Thymus (tissue), 11 donors: ENCODE measurements around the gene TRIM52. TPM values are rescaled to one million over a fixed set of nuclear protein-coding genes. Genes with fewer than 3 reads are reported as not detected.

Experiments used
- DNase-seq, 9 donors: peaks; one replicate each; pipeline ENCODE4 v3.0.0-alpha.2; 2013; ENCODE audit warnings: low spot score in 9 of 9, low read depth in 6 of 9, missing footprints in 1 of 9
- H3K27ac ChIP-seq, 2 donors: one replicate each; pipeline ENCODE4 v1.5.1; 2013; ENCODE audit warnings: control low read depth in 1 of 2, low read depth in 1 of 2, low read length in 1 of 2, mild to moderate bottlenecking in 1 of 2, moderate library complexity in 1 of 2
- H3K27me3 ChIP-seq, 2 donors: one replicate each; pipeline ENCODE4 v1.5.1; 2013; ENCODE audit warnings: low read length in 1 of 2; ENCODE audit not compliant: control insufficient read depth in 2 of 2, insufficient read depth in 1 of 2
- H3K36me3 ChIP-seq, 2 donors: one replicate each; pipeline ENCODE4 v1.5.1; 2013; ENCODE audit warnings: low read length in 1 of 2, mild to moderate bottlenecking in 1 of 2, moderate library complexity in 1 of 2; ENCODE audit not compliant: control insufficient read depth in 2 of 2, insufficient read depth in 2 of 2
- H3K4me1 ChIP-seq, 2 donors: one replicate each; pipeline ENCODE4 v1.5.1; 2013; ENCODE audit warnings: low read length in 2 of 2; ENCODE audit not compliant: control insufficient read depth in 2 of 2, insufficient read depth in 2 of 2
- H3K4me3 ChIP-seq, 2 donors: one replicate each; pipeline ENCODE4 v1.5.1; 2013; ENCODE audit warnings: low read length in 2 of 2, control low read depth in 1 of 2, mild to moderate bottlenecking in 1 of 2
- H3K9me3 ChIP-seq, 2 donors: one replicate each; pipeline ENCODE4 v1.5.1; 2013; ENCODE audit warnings: low read length in 1 of 2, mild to moderate bottlenecking in 1 of 2; ENCODE audit not compliant: control insufficient read depth in 2 of 2, insufficient read depth in 1 of 2
- WGBS: extraction: QIAGEN DNeasy Blood & Tissue Kit; methylation state at CpG from one replicate; pipeline ENCODE4 v1.1.7; 2013; 5-methylcytosine and 5-hydroxymethylcytosine counted together
- polyA plus RNA-seq: library from polyadenylated mRNA; stranded (reverse); fragments of 200-250 nt; gene quantifications from one replicate; pipeline ENCODE4 v1.2.3, GENCODE V29; 2013
- total RNA-seq: library from RNA; stranded (reverse); fragments of 120-200 nt; gene quantifications from one replicate; pipeline ENCODE4 v1.2.4, GENCODE V29; 2013
- donor health status: healthy.

The TRIM52 gene
- total and polyA plus RNA-seq, 2 donors: 10.7 to 35.2 TPM

GRCh38 chr5:181236954-181237641 lies 23.8 kb downstream of the TRIM52 start:
- H3K4me1 ChIP-seq: peaks cover 9 to 20% of the 10 kb centered on the region in 2 donors
- H3K36me3 ChIP-seq: peaks cover 97 to 98% of the 10 kb centered on the region in 2 donors
- no peak overlapping the region for H3K4me3 ChIP-seq
- WGBS: 96% methylated on average over 10 of the region's 10 CpGs
- H3K27me3 ChIP-seq: no peaks in the 10 kb centered on the region
- no peak for DNase-seq
- H3K9me3 ChIP-seq: no peaks in the 10 kb centered on the region
- H3K27ac ChIP-seq: no peak overlapping the region

- no peak for DNase-seq
- Histone ChIP-seq H3K27ac (no peak overlapping the region), H3K27me3 (no peaks in the 10 kb centered on the region), H3K36me3 (peaks cover 93 to 97% of the 10 kb centered on the region in 2 donors), H3K4me3 (no peak overlapping the region), H3K4me1 (peaks cover 3 to 17% of the 10 kb centered on the region in 2 donors), H3K9me3 (no peaks in the 10 kb centered on the region)
- 96% methylated on average over 6 of the region's 6 CpGs for WGBS
Measured at GRCh38 chr5:181236471-181236870, 24.5 kb downstream of the TRIM52 start.

- no peak for DNase-seq
- 77% methylated on average over 5 of the region's 5 CpGs for WGBS
- peaks cover 91 to 97% of the 10 kb centered on the region in 2 donors for H3K36me3 ChIP-seq
- H3K4me3 ChIP-seq: no peak overlapping the region
- peak overlapping the region in 1 of 2 donors; percentile 24 for H3K27ac ChIP-seq
- H3K27me3 ChIP-seq: no peaks in the 10 kb centered on the region
- peaks cover 0 to 2% of the 10 kb centered on the region in 2 donors for H3K9me3 ChIP-seq
- peaks cover 7 to 17% of the 10 kb centered on the region in 2 donors for H3K4me1 ChIP-seq
Measured at GRCh38 chr5:181235689-181236366, 25.1 kb downstream of the TRIM52 start.

- Histone ChIP-seq H3K27ac (peak overlapping the region in 1 of 2 donors; percentile 24), H3K36me3 (peaks cover 87 to 95% of the 10 kb centered on the region in 2 donors), H3K9me3 (peaks cover 0 to 2% of the 10 kb centered on the region in 2 donors), H3K4me1 (peaks cover 8 to 23% of the 10 kb centered on the region in 2 donors), H3K4me3 (no peak overlapping the region), H3K27me3 (no peaks in the 10 kb centered on the region)
- DNase-seq: no peak
- WGBS: 95% methylated on average over 5 of the region's 5 CpGs
Measured at GRCh38 chr5:181235323-181235688, 25.6 kb downstream of the TRIM52 start.

GRCh38 chr5:181234455-181235306 lies 26.3 kb downstream of the TRIM52 start:
- Histone ChIP-seq H3K36me3 (peaks cover 81 to 89% of the 10 kb centered on the region in 2 donors), H3K27ac (peak overlapping the region in 1 of 2 donors; percentile 20), H3K9me3 (peaks cover 0 to 2% of the 10 kb centered on the region in 2 donors), H3K4me3 (no peak overlapping the region), H3K27me3 (no peaks in the 10 kb centered on the region), H3K4me1 (peaks cover 11 to 29% of the 10 kb centered on the region in 2 donors)
- 98% methylated on average over 22 of the region's 22 CpGs for WGBS
- no peak for DNase-seq

- 98% methylated on average over 24 of the region's 24 CpGs for WGBS
- DNase-seq: no peak
- Histone ChIP-seq H3K4me3 (no peak overlapping the region), H3K9me3 (peaks cover 0 to 2% of the 10 kb centered on the region in 2 donors), H3K4me1 (peaks cover 19 to 36% of the 10 kb centered on the region in 2 donors), H3K27me3 (no peaks in the 10 kb centered on the region), H3K36me3 (peaks cover 74 to 81% of the 10 kb centered on the region in 2 donors), H3K27ac (no peak overlapping the region)
Measured at GRCh38 chr5:181233801-181234454, 27.0 kb downstream of the TRIM52 start.

- H3K4me1 ChIP-seq: peaks cover 24 to 41% of the 10 kb centered on the region in 2 donors
- no peak overlapping the region for H3K4me3 ChIP-seq
- no peak for DNase-seq
- peak overlapping the region in 1 of 2 donors; percentile 97 for H3K27ac ChIP-seq
- peaks cover 67 to 74% of the 10 kb centered on the region in 2 donors for H3K36me3 ChIP-seq
- 94% methylated on average over 16 of the region's 16 CpGs for WGBS
- peaks cover 0 to 2% of the 10 kb centered on the region in 2 donors for H3K9me3 ChIP-seq
- no peaks in the 10 kb centered on the region for H3K27me3 ChIP-seq
Measured at GRCh38 chr5:181233088-181233800, 27.7 kb downstream of the TRIM52 start.

GRCh38 chr5:181232593-181232992 lies 28.4 kb downstream of the TRIM52 start:
- no peak for DNase-seq
- no peaks in the 10 kb centered on the region for H3K27me3 ChIP-seq
- WGBS: 89% methylated on average over 18 of the region's 18 CpGs
- H3K27ac ChIP-seq: peak overlapping the region; percentile 6 to 97
- H3K9me3 ChIP-seq: peaks cover 0 to 2% of the 10 kb centered on the region in 2 donors
- H3K4me3 ChIP-seq: no peak overlapping the region
- peaks cover 64 to 72% of the 10 kb centered on the region in 2 donors for H3K36me3 ChIP-seq
- H3K4me1 ChIP-seq: peaks cover 24 to 43% of the 10 kb centered on the region in 2 donors
